Measurements from ENCODE around the gene ADGRL3. TPM values are rescaled to one million over a fixed set of nuclear protein-coding genes. Genes with fewer than 3 reads are reported as not detected.
"Not testable (repeated sequence)": the region's sequence is repeated elsewhere in the genome, so short reads cannot be mapped to it uniquely, and the experiment has no call there.

The ADGRL3 gene
- total and polyA plus RNA-seq, 2 donors (not counting 1 experiment from before 2014, with no cell fraction given): under 0.01 to 0.05 TPM

DNA sequence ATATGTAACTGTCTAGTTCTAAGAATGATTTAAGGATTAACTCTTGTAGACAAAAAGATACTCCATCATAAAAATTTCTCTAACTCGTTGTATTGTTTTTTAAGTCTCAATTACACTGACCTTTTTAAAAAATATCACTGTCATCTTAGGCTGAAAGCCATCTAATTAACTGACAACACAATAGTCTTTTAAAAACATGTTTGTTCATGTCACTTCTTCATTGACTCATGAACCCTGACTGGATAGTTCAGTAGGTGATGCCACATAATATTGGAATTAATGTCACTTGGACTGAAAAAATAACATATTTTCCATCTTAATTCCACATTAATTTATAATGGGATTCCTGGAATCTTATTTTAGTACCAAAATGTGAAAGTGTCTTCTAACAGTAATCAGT, 179.3 kb downstream of the ADGRL3 start:
- Histone ChIP-seq H3K27me3 (ENCODE audit: control insufficient read depth, insufficient read depth, low read length) (no peaks in the 10 kb centered on the region), H4K20me1 (ENCODE audit: control insufficient read depth, extremely low read depth, insufficient read depth, low read length) (no peaks in the 10 kb centered on the region), H3K79me2 (ENCODE audit: control insufficient read depth, insufficient read depth, low read length) (no peaks in the 10 kb centered on the region), H3K4me3 (replicated peaks in 1 of 4; ENCODE audit: control extremely low read depth in 1 of 4, insufficient read depth in 1 of 4, low read depth in 3 of 4, low read length in 4 of 4) (no peak overlapping the region), H3K27ac (ENCODE audit: insufficient read depth, low read length) (no peak overlapping the region), H3K9ac (ENCODE audit: insufficient read depth, low read length) (no peak overlapping the region), H3K36me3 (ENCODE audit: control insufficient read depth, insufficient read depth, low read length) (no peaks in the 10 kb centered on the region), H3K9me3 (ENCODE audit: control insufficient read depth, insufficient read depth, low read depth, low read length) (no peaks in the 10 kb centered on the region), H3K4me2 (ENCODE audit: extremely low read depth, insufficient read depth, low read length) (no peak overlapping the region), H3K4me1 (ENCODE audit: control insufficient read depth, extremely low read depth, insufficient read depth, low read length) (no peaks in the 10 kb centered on the region), H2AFZ (ENCODE audit: low read length) (no peak overlapping the region)
- TF ChIP-seq, protein P1, sequence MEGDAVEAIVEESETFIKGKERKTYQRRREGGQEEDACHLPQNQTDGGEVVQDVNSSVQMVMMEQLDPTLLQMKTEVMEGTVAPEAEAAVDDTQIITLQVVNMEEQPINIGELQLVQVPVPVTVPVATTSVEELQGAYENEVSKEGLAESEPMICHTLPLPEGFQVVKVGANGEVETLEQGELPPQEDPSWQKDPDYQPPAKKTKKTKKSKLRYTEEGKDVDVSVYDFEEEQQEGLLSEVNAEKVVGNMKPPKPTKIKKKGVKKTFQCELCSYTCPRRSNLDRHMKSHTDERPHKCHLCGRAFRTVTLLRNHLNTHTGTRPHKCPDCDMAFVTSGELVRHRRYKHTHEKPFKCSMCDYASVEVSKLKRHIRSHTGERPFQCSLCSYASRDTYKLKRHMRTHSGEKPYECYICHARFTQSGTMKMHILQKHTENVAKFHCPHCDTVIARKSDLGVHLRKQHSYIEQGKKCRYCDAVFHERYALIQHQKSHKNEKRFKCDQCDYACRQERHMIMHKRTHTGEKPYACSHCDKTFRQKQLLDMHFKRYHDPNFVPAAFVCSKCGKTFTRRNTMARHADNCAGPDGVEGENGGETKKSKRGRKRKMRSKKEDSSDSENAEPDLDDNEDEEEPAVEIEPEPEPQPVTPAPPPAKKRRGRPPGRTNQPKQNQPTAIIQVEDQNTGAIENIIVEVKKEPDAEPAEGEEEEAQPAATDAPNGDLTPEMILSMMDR (conservative IDR thresholded peaks at IDR 0.05 in 1 of 2, IDR thresholded peaks at IDR 0.05 in 1 of 2; ENCODE audit: low read depth in 1 of 2, low read length in 2 of 2): no peak
- TF ChIP-seq EZH2 (IDR thresholded peaks at IDR 0.05; ENCODE audit: low read length, missing control alignments): no peak
- DNase-seq (ENCODE audit: low read depth in 2 of 2): no peak

DNA sequence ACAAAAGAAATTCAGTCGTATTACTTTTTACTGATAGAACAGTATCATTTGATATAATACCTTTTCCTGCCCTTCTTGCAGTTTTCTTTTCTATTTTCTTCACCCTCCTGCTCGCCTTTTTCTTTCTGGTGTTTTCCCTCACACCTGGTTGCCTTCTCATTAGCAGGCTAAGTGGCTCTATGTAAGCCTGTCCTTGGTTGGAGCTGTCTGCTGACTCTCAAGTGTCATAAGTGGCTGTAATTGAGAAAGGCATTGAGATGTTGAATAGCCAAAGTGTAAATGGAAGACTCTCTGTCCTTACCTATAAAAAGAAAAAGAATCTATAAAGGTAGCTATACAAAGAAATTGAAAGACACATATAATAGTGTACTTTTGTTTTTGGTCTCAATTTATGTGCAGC, 180.7 kb downstream of the ADGRL3 start:
- no peaks in the 10 kb centered on the region for H3K79me2 ChIP-seq (ENCODE audit: control insufficient read depth, insufficient read depth, low read length)
- no peaks in the 10 kb centered on the region for H4K20me1 ChIP-seq (ENCODE audit: control insufficient read depth, extremely low read depth, insufficient read depth, low read length)
- H3K4me1 ChIP-seq (ENCODE audit: control insufficient read depth, extremely low read depth, insufficient read depth, low read length): no peaks in the 10 kb centered on the region
- H3K9me3 ChIP-seq (ENCODE audit: control insufficient read depth, insufficient read depth, low read depth, low read length): no peaks in the 10 kb centered on the region
- H3K4me3 ChIP-seq (replicated peaks in 1 of 4; ENCODE audit: control extremely low read depth in 1 of 4, insufficient read depth in 1 of 4, low read depth in 3 of 4, low read length in 4 of 4): no peak overlapping the region
- H2AFZ ChIP-seq (ENCODE audit: low read length): no peak overlapping the region
- H3K27me3 ChIP-seq (ENCODE audit: control insufficient read depth, insufficient read depth, low read length): no peaks in the 10 kb centered on the region
- no peak for DNase-seq (ENCODE audit: low read depth in 2 of 2)
- TF ChIP-seq, protein P1 (conservative IDR thresholded peaks at IDR 0.05 in 1 of 2, IDR thresholded peaks at IDR 0.05 in 1 of 2; ENCODE audit: low read depth in 1 of 2, low read length in 2 of 2): no peak
- no peaks in the 10 kb centered on the region for H3K36me3 ChIP-seq (ENCODE audit: control insufficient read depth, insufficient read depth, low read length)
- no peak overlapping the region for H3K9ac ChIP-seq (ENCODE audit: insufficient read depth, low read length)
- no peak overlapping the region for H3K4me2 ChIP-seq (ENCODE audit: extremely low read depth, insufficient read depth, low read length)
- no peak overlapping the region for H3K27ac ChIP-seq (ENCODE audit: insufficient read depth, low read length)

DNA sequence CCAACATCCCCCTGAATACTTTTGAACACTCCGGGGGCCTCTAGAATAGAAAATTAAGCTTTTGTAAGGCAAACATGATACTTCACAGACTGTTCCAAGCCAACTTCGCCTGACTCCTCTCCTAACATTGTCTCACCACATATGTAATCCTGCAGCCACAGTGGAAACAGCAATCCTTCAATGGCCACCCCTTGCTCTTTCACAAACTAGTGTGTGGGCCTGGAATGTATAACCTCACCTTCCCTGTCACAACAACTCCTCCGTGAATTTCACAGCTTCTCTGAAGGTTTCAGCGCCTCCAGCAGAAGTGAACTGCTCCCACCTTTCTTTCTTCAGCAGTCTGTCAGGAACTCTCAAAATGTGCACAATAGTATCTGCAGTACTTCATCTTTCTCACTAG, 185.1 kb downstream of the ADGRL3 start:
- Histone ChIP-seq H3K27ac (ENCODE audit: insufficient read depth, low read length) (no peak overlapping the region), H2AFZ (ENCODE audit: low read length) (no peak overlapping the region), H3K36me3 (ENCODE audit: control insufficient read depth, insufficient read depth, low read length) (no peaks in the 10 kb centered on the region), H3K9me3 (ENCODE audit: control insufficient read depth, insufficient read depth, low read depth, low read length) (no peaks in the 10 kb centered on the region), H3K27me3 (ENCODE audit: control insufficient read depth, insufficient read depth, low read length) (no peaks in the 10 kb centered on the region), H4K20me1 (ENCODE audit: control insufficient read depth, extremely low read depth, insufficient read depth, low read length) (no peaks in the 10 kb centered on the region), H3K9ac (ENCODE audit: insufficient read depth, low read length) (no peak overlapping the region), H3K4me2 (ENCODE audit: extremely low read depth, insufficient read depth, low read length) (no peak overlapping the region), H3K79me2 (ENCODE audit: control insufficient read depth, insufficient read depth, low read length) (no peaks in the 10 kb centered on the region), H3K4me1 (ENCODE audit: control insufficient read depth, extremely low read depth, insufficient read depth, low read length) (no peaks in the 10 kb centered on the region), H3K4me3 (replicated peaks in 1 of 4; ENCODE audit: control extremely low read depth in 1 of 4, insufficient read depth in 1 of 4, low read depth in 3 of 4, low read length in 4 of 4) (no peak overlapping the region)
- DNase-seq (ENCODE audit: low read depth in 2 of 2): peak in 1 of 2 donors; percentile 13
- no peak for TF ChIP-seq EZH2 (IDR thresholded peaks at IDR 0.05; ENCODE audit: low read length, missing control alignments)
- TF ChIP-seq, protein P1 (conservative IDR thresholded peaks at IDR 0.05 in 1 of 2, IDR thresholded peaks at IDR 0.05 in 1 of 2; ENCODE audit: low read depth in 1 of 2, low read length in 2 of 2): no peak

DNA sequence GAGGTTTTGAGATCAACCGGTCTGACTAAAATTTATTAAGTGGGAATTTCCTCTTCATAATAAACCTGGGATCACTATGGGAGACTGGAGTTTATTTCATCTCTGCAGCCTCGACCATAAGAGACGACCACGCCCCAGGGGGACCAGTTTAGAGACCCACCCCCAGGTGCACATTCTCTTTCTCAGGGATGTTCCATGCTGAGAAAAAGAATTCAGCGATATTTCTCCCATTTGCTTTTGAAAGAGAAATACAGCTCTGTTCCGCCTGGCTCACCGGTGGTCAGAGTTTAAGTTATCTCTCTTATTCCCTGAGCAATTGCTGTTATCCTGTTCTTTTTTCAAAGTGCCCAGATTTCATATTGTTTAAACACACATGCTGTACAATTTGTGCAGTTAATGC, 187.2 kb downstream of the ADGRL3 start:
- H3K4me2 ChIP-seq (ENCODE audit: extremely low read depth, insufficient read depth, low read length); H2AFZ ChIP-seq (ENCODE audit: low read length); H3K27me3 ChIP-seq (ENCODE audit: control insufficient read depth, insufficient read depth, low read length); H3K4me1 ChIP-seq (ENCODE audit: control insufficient read depth, extremely low read depth, insufficient read depth, low read length); H3K9me3 ChIP-seq (ENCODE audit: control insufficient read depth, insufficient read depth, low read depth, low read length); H3K27ac ChIP-seq (ENCODE audit: insufficient read depth, low read length); DNase-seq (ENCODE audit: low read depth in 2 of 2); H4K20me1 ChIP-seq (ENCODE audit: control insufficient read depth, extremely low read depth, insufficient read depth, low read length); H3K9ac ChIP-seq (ENCODE audit: insufficient read depth, low read length); H3K4me3 ChIP-seq (replicated peaks in 1 of 4; ENCODE audit: control extremely low read depth in 1 of 4, insufficient read depth in 1 of 4, low read depth in 3 of 4, low read length in 4 of 4); H3K36me3 ChIP-seq (ENCODE audit: control insufficient read depth, insufficient read depth, low read length); H3K79me2 ChIP-seq (ENCODE audit: control insufficient read depth, insufficient read depth, low read length): not testable (repeated sequence)
